Osteocyte (in vitro differentiated cells): ENCODE data around the gene MOV10L1. TPM values are rescaled to one million over a fixed set of nuclear protein-coding genes. Genes with fewer than 3 reads are reported as not detected.
A peak's percentile ranks its signal among the peaks of the same experiment; 100 is the strongest.

Experiments used
- DNase-seq: peaks from one replicate; pipeline ENCODE4 v3.0.0; 2021; ENCODE audit warnings: mixed read lengths; ENCODE audit not compliant: unreplicated experiment; ENCODE audit errors: extremely low spot score
- H3K27ac Mint-ChIP-seq: one replicate; pipeline ENCODE4 v1.8.0; 2021; ENCODE audit warnings: mild to moderate bottlenecking, mixed read lengths; ENCODE audit not compliant: unreplicated experiment
- H3K27me3 Mint-ChIP-seq: one replicate; pipeline ENCODE4 v1.8.0; 2021; ENCODE audit warnings: mixed read lengths; ENCODE audit not compliant: unreplicated experiment
- H3K36me3 Mint-ChIP-seq: one replicate; pipeline ENCODE4 v1.8.0; 2021; ENCODE audit warnings: mixed read lengths; ENCODE audit not compliant: unreplicated experiment
- H3K4me1 Mint-ChIP-seq: one replicate; pipeline ENCODE4 v1.8.0; 2021; ENCODE audit warnings: mixed read lengths; ENCODE audit not compliant: unreplicated experiment
- H3K4me3 Mint-ChIP-seq: one replicate; pipeline ENCODE4 v1.8.0; 2021; ENCODE audit warnings: mild to moderate bottlenecking, moderate library complexity, mixed read lengths; ENCODE audit not compliant: unreplicated experiment
- H3K9me3 Mint-ChIP-seq: one replicate; pipeline ENCODE4 v1.8.0; 2021; ENCODE audit warnings: mixed read lengths; ENCODE audit not compliant: unreplicated experiment
- CTCF ChIP-seq: fragments of 200-600 bp; sonication (generic); IDR thresholded peaks from 2 replicates; pipeline ENCODE4 v1.5.0; 2021; ENCODE audit warnings: antibody characterized with exemption, mild to moderate bottlenecking, moderate library complexity
- total RNA-seq: library from RNA; stranded (reverse); gene quantifications from 2 replicates; pipeline ENCODE4 v1.2.1, GENCODE V29; 2021

Gene MOV10L1
- total RNA-seq, 1 donor from 2014 or later: 1.4 TPM

GRCh38 chr22:50180727-50181521 lies 91.1 kb downstream of the MOV10L1 start:
- Mint-ChIP-seq H3K27ac (no peak overlapping the region), H3K27me3 (no peaks in the 10 kb centered on the region), H3K36me3 (no peaks in the 10 kb centered on the region), H3K4me1 (peaks cover 8% of the 10 kb centered on the region), H3K9me3 (no peaks in the 10 kb centered on the region), H3K4me3 (no peak overlapping the region)
- no peak for DNase-seq
- TF ChIP-seq CTCF: no peak

GRCh38 chr22:50182176-50183081 lies 92.6 kb downstream of the MOV10L1 start:
- no peak overlapping the region for H3K27ac Mint-ChIP-seq
- no peaks in the 10 kb centered on the region for H3K27me3 Mint-ChIP-seq
- DNase-seq: no peak
- H3K9me3 Mint-ChIP-seq: no peaks in the 10 kb centered on the region
- H3K4me1 Mint-ChIP-seq: peaks cover 13% of the 10 kb centered on the region
- H3K36me3 Mint-ChIP-seq: no peaks in the 10 kb centered on the region
- no peak overlapping the region for H3K4me3 Mint-ChIP-seq
- no peak for TF ChIP-seq CTCF

- no peak for DNase-seq
- H3K27ac Mint-ChIP-seq: peak overlapping the region; percentile 38
Measured at GRCh38 chr22:50183141-50183971, 93.5 kb downstream of the MOV10L1 start.

GRCh38 chr22:50184004-50184901 lies 94.4 kb downstream of the MOV10L1 start:
- no peak for TF ChIP-seq CTCF
- Mint-ChIP-seq H3K9me3 (no peaks in the 10 kb centered on the region), H3K27me3 (no peaks in the 10 kb centered on the region), H3K36me3 (no peaks in the 10 kb centered on the region), H3K27ac (peak overlapping the region; percentile 38), H3K4me3 (peak overlapping the region; percentile 22), H3K4me1 (peaks cover 15% of the 10 kb centered on the region)
- DNase-seq: no peak

More at GRCh38 chr22:50183141-50183971, 93.5 kb downstream of the MOV10L1 start:
- Mint-ChIP-seq H3K9me3 (no peaks in the 10 kb centered on the region), H3K4me1 (peaks cover 14% of the 10 kb centered on the region), H3K4me3 (no peak overlapping the region), H3K36me3 (no peaks in the 10 kb centered on the region), H3K27me3 (no peaks in the 10 kb centered on the region)
- no peak for TF ChIP-seq CTCF
